ENCODE data around the gene FZR1. TPM values are rescaled to one million over a fixed set of nuclear protein-coding genes. Genes with fewer than 3 reads are reported as not detected.
"Not testable (repeated sequence)": the region's sequence is repeated elsewhere in the genome, so short reads cannot be mapped to it uniquely, and the experiment has no call there.

Gene FZR1
- total RNA-seq, 2 donors from 2014 or later, result 39.7 to 47.2 TPM

DNA sequence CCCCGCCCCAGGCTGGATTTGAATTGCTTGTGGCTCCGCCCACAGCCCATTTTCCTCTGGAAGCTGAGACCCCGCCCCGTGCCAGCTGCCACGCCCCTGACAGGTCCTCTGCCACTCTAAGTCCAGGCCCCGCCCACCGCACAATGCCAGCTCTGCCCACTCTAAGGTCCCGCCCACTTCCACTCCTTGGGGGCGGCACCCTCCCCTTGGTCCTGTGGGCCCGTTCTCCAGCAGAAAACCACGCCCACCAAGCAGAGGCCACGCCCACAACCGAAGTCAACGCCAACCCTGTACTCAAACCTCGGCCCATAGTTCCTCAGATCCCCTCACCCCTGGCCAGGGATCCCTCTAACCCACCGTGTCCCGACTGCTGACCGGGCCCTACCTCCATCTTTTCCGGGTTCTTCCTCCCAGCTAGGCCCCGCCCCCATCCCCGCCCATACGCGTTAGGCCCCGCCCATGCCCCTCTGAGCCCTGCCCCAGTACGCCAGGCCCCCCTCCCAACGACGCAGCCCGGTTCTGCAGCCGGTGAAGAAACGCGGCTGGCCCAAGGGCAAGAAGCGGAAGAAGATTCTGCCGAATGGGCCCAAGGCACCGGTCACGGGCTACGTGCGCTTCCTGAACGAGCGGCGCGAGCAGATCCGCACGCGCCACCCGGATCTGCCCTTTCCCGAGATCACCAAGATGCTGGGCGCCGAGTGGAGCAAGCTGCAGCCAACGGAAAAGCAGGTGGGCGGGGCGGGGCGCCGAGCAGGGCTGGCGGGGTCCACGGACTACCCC is 67.9 kb downstream of the FZR1 start:
- intact Hi-C loops (cut with DNase I, micrococcal nuclease), result no loop called here
- ATAC-seq (peak; percentile 57), DNase-seq (peak; percentile 97 to 99)

GRCh38 chr19:3575260-3575741 is 69.2 kb downstream of the FZR1 start:
- DNase-seq, result peak in 1 of 2 donors; percentile 48
- no peak for ATAC-seq
- intact Hi-C loops (cut with DNase I, micrococcal nuclease), result no loop called here

- intact Hi-C loops (cut with DNase I, micrococcal nuclease), result no loop called here
- no peak for ATAC-seq
- peak in 1 of 2 donors; percentile 43 for DNase-seq
These were observed 70.0 kb downstream of the FZR1 start for GRCh38 chr19:3575949-3576673.

DNA sequence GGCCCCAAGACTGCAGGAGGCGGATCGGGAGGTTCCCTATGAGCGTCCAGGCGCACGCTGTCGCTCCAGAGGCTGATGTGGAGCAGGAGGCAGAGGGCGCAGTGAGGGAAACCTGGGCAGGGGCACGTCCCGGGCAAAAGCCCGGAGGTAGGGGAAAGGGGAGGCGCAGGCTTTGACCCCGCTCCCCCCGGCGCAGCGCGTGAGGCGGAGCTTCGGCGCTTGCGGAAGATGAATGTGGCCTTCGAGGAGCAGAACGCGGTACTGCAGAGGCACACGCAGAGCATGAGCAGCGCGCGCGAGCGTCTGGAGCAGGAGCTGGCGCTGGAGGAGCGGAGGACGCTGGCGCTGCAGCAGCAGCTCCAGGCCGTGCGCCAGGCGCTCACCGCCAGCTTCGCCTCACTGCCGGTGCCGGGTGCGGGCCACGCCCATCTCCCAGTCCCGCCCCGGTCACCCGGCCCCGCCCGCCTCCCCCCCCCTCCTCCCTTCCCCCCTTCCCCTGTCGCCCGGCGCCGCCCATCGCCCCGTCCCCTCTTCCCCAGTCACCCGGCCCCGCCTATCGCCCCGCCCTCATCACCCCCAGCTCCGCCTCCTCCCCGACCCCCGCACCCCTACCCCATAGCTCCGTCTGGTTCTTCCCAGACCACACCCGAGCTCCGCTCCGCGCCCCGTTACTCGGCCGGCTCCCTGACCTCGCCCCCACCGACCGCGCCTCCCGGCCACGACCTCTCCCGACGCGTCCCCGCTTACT is 70.8 kb downstream of the FZR1 start:
- peak; percentile 65 to 66 for DNase-seq

GRCh38 chr19:3577723-3578344 is 71.7 kb downstream of the FZR1 start:
- intact Hi-C loops (cut with DNase I, micrococcal nuclease), result no loop called here
- DNase-seq (peak; percentile 71 to 84), ATAC-seq (peak; percentile 63)

More for the DNA sequence above, 70.8 kb downstream of the FZR1 start:
- intact Hi-C loops (cut with DNase I, micrococcal nuclease), result no loop called here
- peak; percentile 23 for ATAC-seq

DNA sequence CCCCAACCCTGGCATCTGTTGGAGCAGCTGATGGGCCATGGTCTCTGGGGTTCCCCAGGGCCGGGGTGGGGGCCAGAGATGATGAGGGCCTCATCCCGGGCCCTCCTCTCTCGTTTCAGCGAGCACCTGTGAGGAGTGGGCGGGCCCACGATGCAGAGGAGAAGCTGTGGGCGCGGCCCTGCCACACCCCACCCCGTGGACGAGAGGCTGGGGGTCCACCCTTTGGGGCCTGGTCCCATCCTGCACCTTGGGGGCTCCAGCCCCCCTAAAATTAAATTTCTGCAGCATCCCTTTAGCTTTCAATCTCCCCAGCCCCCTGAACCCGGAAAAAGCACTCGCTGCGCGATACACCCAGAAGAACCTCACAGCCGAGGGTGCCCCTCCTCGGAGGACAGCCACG is 72.3 kb downstream of the FZR1 start:
- ATAC-seq, result no peak
- intact Hi-C loops (cut with DNase I, micrococcal nuclease), result no loop called here
- DNase-seq, result no peak

DNA sequence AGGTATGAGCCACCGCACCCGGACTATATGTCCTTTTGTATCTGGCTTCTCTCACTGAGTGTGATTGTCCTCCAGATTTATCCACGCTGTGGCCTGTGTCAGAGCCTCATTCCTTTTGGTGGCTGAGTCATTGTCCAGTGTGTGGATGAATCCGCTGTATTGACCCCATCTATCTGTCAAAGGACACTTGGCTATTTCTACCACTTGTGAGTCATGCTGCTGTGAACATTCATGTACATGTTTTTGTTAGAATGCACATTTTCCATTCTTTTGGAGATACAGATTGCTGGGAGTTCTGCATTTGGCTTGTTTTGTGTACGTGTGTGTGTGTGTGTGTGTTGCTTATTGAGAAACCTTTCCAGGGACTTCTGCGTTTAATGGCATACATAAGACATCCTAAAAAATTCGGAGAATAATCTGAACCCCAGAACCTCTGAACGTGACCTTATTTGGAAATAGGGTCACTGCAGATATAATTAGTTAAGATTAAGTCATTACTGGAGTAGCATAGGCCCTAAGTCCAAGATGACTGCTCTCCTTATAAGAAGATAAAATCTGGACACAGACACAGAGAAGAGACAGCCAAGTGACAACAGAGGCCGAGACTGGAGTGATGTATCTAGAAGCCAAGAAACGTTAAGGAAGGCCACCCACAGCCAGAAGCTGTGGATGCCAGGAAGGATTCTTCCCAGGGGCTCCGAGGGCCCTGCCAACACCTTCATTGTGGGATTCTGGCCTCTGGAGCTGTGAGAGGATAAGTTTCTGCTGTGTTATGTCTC is 74.2 kb downstream of the FZR1 start:
- intact Hi-C loops (cut with DNase I, micrococcal nuclease), result no loop called here
- DNase-seq (no peak), ATAC-seq (no peak)

DNA sequence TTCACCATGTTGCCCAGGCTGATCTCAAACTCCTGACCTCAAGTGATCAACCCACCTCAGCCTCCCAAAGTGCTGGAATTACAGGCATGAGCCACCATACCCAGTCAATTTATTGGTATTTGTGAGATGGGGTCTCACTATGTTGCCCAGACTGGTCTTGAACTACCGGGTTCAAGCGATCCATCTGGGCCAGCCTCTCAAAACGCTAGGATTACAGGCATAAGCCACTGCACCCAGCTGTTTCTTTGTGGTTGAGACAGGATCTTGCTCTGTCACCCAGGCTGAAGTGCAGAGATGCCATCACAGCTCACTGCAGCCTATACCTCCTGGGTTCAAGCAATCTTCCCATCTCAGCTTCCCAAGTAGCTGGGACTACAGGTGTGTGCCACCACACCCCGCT is 75.7 kb downstream of the FZR1 start:
- intact Hi-C loops (cut with DNase I, micrococcal nuclease); ATAC-seq: not testable (repeated sequence)

DNA sequence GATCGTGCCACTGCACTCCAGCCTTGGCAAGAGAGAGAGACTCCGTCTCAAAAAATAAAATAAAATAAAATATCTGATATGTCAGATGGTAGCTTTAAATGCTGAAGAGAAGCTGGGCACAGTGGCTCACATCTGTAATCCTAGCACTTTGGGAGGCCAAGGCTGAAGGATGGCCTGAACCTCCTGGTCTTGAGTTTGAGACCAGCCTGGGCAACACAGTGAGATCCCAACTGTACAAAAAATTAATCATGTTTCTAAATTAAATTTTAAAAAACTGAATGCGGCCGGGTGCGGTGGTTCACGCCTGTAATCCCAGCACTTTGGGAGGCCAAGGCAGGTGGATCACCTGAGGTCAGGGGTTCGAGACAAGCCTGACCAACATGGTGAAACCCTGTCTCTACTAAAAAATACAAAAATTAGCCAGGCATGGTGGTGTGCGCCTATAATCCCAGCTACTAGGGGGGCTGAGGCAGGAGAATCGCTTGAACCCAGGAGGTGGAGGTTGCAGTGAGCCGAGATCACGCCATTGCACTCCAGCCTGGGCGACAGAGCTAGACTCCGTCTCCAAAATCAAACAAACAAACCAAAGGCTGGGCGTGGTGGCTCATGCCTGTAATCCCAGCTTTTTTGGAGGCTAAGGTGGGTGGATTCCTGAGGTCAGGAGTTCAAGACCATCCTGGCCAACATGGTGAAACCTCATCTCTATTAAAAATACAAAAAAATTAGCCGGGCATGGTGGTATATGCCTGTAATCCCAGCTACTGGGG is 78.1 kb downstream of the FZR1 start:
- ATAC-seq; DNase-seq; intact Hi-C loops (cut with DNase I, micrococcal nuclease): not testable (repeated sequence)

More for the DNA sequence above, 75.7 kb downstream of the FZR1 start:
- not testable (repeated sequence) for DNase-seq

DNA sequence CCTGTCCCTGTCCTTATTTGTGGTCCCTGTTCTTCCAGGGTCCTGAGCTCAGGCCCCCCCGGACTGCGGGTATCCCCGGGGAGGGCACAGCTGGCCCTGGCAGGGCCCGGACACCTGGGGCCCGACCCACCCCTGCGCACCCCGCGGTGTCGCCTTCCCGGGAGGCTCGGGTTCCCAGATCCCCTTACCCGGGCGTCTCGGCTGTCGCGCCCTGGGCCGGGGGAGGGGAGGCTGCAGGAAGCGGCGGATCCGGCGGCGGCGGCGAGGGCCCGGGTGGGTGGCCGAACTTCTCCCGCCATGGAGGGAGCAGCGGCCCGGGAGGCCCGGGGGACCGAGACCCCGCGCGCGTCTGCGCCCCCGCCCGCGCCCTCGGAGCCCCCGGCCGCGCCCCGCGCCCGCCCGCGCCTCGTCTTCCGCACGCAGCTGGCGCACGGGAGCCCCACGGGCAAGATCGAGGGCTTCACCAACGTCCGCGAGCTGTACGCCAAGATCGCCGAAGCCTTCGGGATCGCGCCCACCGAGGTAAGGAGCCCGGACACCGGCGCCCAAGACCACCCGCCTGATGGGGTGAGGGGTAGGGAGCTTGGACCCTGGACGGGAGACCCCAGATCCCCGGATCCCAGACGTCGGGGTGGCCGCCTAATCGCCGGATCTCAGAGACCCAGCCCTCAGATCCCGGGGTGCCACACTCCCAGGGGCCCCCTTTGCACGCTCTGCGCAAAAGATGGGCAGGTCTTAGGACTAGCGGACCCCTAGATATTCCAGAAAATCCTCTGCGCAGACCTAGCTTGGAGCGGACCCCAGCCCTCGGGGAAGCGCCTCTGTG is 79.4 kb downstream of the FZR1 start, which contains the start of gene GIPC3:
GIPC3 (plus strand) TSS at position 178 of the 826 bp plus-strand sequence; CDS start at position 298, 120 bp downstream.
- no peak for DNase-seq
- intact Hi-C loops (cut with DNase I, micrococcal nuclease), result no loop called here
- ATAC-seq, result no peak

DNA sequence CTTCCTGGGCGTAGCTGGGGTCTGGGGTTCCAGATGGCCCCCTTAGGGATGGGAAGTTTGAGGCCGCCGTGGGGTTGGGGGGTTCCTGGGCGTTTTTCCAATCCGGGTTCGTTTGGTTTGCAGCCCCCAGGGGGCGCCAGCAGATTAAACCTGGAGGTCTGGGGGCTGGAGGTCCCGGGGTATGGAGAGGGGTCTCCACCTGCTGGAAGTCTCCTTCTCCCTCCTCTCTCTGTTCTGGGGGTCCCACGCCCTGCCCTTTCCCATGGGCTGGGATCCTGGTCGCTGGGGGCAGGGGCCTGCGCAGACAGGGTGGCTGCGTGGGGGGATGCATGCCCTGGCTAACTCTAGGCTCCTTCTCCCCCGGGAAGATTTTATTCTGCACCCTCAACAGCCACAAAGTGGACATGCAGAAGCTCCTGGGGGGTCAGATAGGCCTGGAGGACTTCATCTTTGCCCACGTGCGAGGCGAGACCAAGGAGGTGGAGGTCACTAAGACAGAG is 80.1 kb downstream of the FZR1 start:
- DNase-seq (no peak), ATAC-seq (no peak)
- intact Hi-C loops (cut with DNase I, micrococcal nuclease), result no loop called here

DNA sequence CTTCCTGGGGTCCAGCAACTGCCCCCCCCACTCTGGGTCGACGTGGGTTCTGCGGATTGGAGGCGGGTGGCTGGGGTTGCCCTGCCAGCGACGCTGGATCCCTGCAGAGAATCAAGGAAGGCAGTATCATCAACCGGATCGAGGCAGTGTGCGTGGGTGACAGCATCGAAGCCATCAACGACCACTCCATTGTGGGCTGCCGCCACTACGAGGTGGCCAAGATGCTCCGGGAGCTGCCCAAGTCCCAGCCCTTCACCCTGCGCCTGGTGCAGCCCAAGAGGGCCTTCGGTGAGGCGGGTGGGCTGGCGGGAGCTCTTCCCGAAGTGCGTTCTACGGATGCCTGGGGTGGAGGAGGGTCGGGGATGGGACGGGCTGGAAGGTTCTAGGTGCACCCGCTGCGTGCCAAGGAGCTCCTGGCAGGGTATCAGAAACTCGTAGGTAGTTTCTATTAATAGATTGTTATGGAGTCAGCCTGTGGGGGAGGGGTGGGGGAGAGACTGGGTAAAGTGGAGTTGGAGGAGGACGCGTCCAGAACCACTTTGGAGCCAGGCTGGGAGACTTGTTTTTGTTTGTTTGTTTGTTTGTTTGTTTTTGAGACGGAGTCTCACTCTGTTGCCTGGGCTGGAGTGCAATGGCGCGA is 80.7 kb downstream of the FZR1 start:
- DNase-seq (no peak), ATAC-seq (no peak)
- intact Hi-C loops (cut with DNase I, micrococcal nuclease), result no loop called here
